Adrenal gland (tissue), 12 donors: ENCODE data around the gene MRC2. TPM values are rescaled to one million over a fixed set of nuclear protein-coding genes. Genes with fewer than 3 reads are reported as not detected.

ENCODE experiments used
- DNase-seq, 7 donors: peaks; one replicate each; pipeline ENCODE4 v3.0.0-alpha.2; 2019 to 2020
- H3K27ac ChIP-seq, 5 donors: fragments of 200-600 bp; sonication (generic) in 4 of 5; 1 replicate in 3 of 5; 2 replicates in 2 of 5; pipeline versions ENCODE4 v1.5.1 to v1.8.0; 2016 to 2020; ENCODE audit warnings: mild to moderate bottlenecking in 1 of 5
- H3K27me3 ChIP-seq: fragments of 200-600 bp; 2 replicates; pipeline ENCODE4 v1.8.0; 2021
- H3K36me3 ChIP-seq, 2 donors: fragments of 200-600 bp; replicated peaks in 1 of 2; 1 replicate in 1 of 2; 2 replicates in 1 of 2; pipeline versions ENCODE4 v1.5.1 to v1.8.0; 2018 to 2022
- H3K4me1 ChIP-seq, 2 donors: fragments of 200-600 bp; replicated peaks in 1 of 2; 1 replicate in 1 of 2; 2 replicates in 1 of 2; pipeline versions ENCODE4 v1.5.1 to v1.8.0; 2018 to 2021
- H3K4me3 ChIP-seq, 4 donors: fragments of 200-600 bp; sonication (generic) in 3 of 4; one replicate each; pipeline ENCODE4 v1.5.1; 2016 to 2018
- H3K9me3 ChIP-seq, 3 donors: fragments of 200-600 bp; sonication (generic) in 1 of 3; replicated peaks in 1 of 3; 1 replicate in 2 of 3; 2 replicates in 1 of 3; pipeline versions ENCODE4 v1.5.1 to v1.8.0; 2016 to 2021
- POLR2A ChIP-seq, 2 donors: fragments of 450-650 bp; IDR thresholded peaks; one replicate each; pipeline ENCODE4 v1.6.1; 2017; ENCODE audit warnings: antibody characterized with exemption in 2 of 2, mild to moderate bottlenecking in 2 of 2, moderate library complexity in 1 of 2
- WGBS, 4 donors: extraction: QIAGEN DNeasy Blood & Tissue Kit in 2 of 4; methylation state at CpG; one replicate each; pipeline versions ENCODE4 v1.1.5 to v1.1.7; 2013 to 2017; 5-methylcytosine and 5-hydroxymethylcytosine counted together
- intact Hi-C, 2 donors: fragments of 100-400 bp; cut with DNase I; formaldehyde crosslinking; loops; one replicate each; pipeline versions ENCODE4 v1.14.1 to v1.15.0; 2022 to 2023
- polyA plus RNA-seq, 3 donors: library from polyadenylated mRNA; stranded (reverse); fragments of 200-250 nt in 2 of 3; fragments of 350-450 nt in 1 of 3; fragmentation: Illumina TruSeq in 1 of 3; extraction: RNeasy Lipid Tissue Mini Kit (QIAGEN cat#74804) in 1 of 3; gene quantifications; one replicate each; pipeline ENCODE4 v1.2.3, GENCODE V29; 2013 to 2014
- total RNA-seq, 9 donors: library from RNA; depleted of rRNA in 4 of 9; stranded (reverse); fragments of >200 nt in 4 of 9; fragments of 120-200 nt in 1 of 9; fragmentation: NEBNext Ultra II Directional in 1 of 9; extraction: Animal tissue kit (Norgen Biotek cat#: 25700) in 1 of 9; gene quantifications; one replicate each; pipeline versions ENCODE4 v1.1.0 to v1.2.4, GENCODE V29; 2013 to 2023
- TF ChIP-seq, protein P1 (sequence below), 6 experiments: fragments of 450-650 bp in 4 of 6; fragments of 200-600 bp in 2 of 6; sonication (generic) in 1 of 6; IDR thresholded peaks; 1 replicate in 5 of 6; 2 replicates in 1 of 6; pipeline versions ENCODE4 v1.5.1 to v1.8.0; 2016 to 2021; ENCODE audit warnings: antibody characterized with exemption in 6 of 6, mild to moderate bottlenecking in 2 of 6, moderate library complexity in 1 of 6
- donor health status: healthy with polysubstance abuse.
- donor health status: Bipolar disorder and iron deficiency.
- donor health status: DM: yes; HTN: yes; CAD: no.
- donor health status: DM: no; HTN: no; CAD: no.
- donor health status: DM: no; HTN: no; CAD: no.
- donor health status: DM: yes; HTN: yes; CAD: no.

MRC2 gene
- total and polyA plus RNA-seq, 12 donors = 5.2 to 68.3 (median 29.6) TPM

DNA sequence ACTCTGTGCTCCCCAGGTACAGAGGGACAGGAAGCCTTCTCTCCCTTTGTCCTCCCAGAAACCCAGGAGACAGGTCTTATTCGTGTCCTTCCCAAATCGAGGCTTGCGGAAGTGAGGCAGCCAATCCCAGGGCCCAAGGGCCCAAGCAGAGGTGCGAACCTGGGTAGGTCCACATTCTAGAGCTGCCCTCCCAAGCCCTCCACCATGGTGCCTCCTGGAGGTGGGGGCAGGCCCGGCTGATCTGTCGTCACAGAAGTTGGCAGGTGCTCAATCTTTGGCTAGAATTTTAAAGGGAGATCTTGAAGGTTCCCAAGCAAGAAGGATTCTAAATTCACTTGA lies 21.5 kb downstream of the MRC2 start:
- Histone ChIP-seq H3K27ac (peak overlapping the region in 1 of 5 donors; percentile 50), H3K4me1 (peaks cover 8 to 14% of the 10 kb centered on the region in 2 donors), H3K36me3 (no peaks in the 10 kb centered on the region), H3K9me3 (no peaks in the 10 kb centered on the region), H3K27me3 (no peaks in the 10 kb centered on the region), H3K4me3 (no peak overlapping the region)
- no peak for DNase-seq
- 50 to 64% (median 56%) methylated on average over 6 of the region's 6 CpGs for WGBS, 4 donors
- no peak for TF ChIP-seq POLR2A (IDR thresholded peaks at IDR 0.05)
- TF ChIP-seq, protein P1, sequence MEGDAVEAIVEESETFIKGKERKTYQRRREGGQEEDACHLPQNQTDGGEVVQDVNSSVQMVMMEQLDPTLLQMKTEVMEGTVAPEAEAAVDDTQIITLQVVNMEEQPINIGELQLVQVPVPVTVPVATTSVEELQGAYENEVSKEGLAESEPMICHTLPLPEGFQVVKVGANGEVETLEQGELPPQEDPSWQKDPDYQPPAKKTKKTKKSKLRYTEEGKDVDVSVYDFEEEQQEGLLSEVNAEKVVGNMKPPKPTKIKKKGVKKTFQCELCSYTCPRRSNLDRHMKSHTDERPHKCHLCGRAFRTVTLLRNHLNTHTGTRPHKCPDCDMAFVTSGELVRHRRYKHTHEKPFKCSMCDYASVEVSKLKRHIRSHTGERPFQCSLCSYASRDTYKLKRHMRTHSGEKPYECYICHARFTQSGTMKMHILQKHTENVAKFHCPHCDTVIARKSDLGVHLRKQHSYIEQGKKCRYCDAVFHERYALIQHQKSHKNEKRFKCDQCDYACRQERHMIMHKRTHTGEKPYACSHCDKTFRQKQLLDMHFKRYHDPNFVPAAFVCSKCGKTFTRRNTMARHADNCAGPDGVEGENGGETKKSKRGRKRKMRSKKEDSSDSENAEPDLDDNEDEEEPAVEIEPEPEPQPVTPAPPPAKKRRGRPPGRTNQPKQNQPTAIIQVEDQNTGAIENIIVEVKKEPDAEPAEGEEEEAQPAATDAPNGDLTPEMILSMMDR (IDR thresholded peaks at IDR 0.05) = no peak
- intact Hi-C loops = no loop called here

DNA sequence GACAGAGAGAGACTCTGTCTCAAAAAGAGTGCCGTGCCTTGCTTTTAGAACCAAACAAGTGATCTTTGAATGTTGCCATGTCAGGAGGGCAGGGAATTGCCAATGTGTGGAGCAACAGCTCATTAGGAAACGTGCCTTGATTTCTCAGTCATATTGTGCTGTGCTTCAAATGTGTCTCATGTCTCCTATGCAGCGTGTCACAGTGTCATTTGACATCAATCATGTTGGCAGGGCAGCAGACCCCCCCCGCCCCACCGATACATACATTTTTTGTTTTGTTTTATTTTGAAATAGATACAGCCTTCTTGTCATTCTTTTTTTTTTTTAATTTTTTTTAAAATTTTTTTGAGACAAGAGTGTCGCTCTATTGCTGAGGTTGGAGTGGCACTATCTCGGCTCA lies 22.1 kb downstream of the MRC2 start:
- Histone ChIP-seq H3K4me1 (peaks cover 10 to 14% of the 10 kb centered on the region in 2 donors), H3K9me3 (no peaks in the 10 kb centered on the region), H3K27ac (no peak overlapping the region), H3K27me3 (no peaks in the 10 kb centered on the region), H3K4me3 (no peak overlapping the region), H3K36me3 (no peaks in the 10 kb centered on the region)
- DNase-seq = no peak
- no peak for TF ChIP-seq POLR2A (IDR thresholded peaks at IDR 0.05)
- TF ChIP-seq, protein P1 (IDR thresholded peaks at IDR 0.05) = no peak
- intact Hi-C loops = no loop called here
- 90 to 91% (median 91%) methylated on average over 7 of the region's 7 CpGs for WGBS, 4 donors

DNA sequence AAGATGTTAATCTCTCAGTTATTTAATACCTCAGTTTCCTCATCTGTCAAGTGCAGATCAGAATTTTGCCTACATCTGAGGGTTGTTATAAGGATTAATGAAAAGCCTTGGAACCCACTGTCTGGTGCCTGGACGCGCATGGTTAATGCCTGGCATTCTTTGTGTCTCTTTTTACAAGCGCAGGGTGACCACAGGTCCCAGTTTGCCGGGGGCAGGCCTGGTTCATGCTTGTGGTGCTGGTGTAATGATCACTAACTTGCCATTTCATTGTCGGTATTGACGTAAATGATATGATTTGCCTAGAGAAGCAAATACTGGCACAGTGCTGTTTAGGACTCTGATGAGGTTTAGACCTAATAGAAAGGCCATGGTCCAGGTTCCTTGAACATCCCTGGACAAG lies 23.1 kb downstream of the MRC2 start:
- intact Hi-C loops = no loop called here
- WGBS, 4 donors = 91 to 97% (median 94%) methylated on average over 6 of the region's 6 CpGs
- TF ChIP-seq, protein P1 (IDR thresholded peaks at IDR 0.05) = no peak
- H3K4me3 ChIP-seq = no peak overlapping the region
- no peaks in the 10 kb centered on the region for H3K9me3 ChIP-seq
- H3K27ac ChIP-seq = no peak overlapping the region
- H3K27me3 ChIP-seq = no peaks in the 10 kb centered on the region
- peaks cover 10 to 14% of the 10 kb centered on the region in 2 donors for H3K4me1 ChIP-seq
- no peak for DNase-seq
- no peaks in the 10 kb centered on the region for H3K36me3 ChIP-seq

DNA sequence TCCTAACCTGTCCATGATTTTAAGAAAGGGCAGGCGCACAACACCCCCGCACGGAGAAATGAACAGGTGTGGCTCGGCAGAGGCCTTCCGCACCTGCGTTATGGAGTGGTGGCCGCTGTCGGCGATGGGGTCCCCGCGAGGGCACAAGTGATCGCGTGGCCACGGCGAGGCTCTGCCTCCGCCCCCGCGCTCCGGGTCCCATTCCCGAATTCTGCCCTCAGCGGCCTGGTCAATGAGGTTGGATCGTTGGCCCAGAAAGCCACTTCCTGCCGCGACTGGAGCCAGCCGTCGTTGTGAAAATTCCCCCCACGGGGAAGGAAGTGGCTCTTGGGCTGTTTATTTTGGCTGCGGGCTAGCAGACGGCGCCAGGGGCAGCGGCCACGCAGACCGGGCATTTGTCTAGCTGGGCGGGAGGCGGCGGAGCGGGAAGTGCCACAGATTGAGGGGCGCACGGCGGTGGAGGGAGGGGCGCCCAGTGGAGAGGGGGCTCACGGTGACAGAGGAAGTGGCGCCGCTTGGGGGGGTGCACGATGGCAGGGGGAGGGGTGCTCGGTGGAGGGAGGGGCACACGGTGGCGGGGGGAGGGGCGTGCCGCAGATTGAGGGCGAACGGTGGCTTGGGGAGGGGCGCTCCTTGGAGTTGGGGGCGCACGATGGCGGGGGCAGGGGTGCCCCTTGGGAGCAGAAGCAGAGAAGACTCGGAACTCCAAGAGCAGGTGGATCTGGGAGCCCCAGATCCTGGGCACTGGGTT lies 25.0 kb downstream of the MRC2 start:
- DNase-seq = peak; percentile 39 to 78 (median 55)
- peak overlapping the region in 4 of 5 donors; percentile 36 to 90 (median 58) for H3K27ac ChIP-seq
- intact Hi-C loops = no loop called here

More for the DNA sequence above, 25.0 kb downstream of the MRC2 start:
- Histone ChIP-seq H3K4me1 (peaks cover 10 to 14% of the 10 kb centered on the region in 2 donors), H3K9me3 (no peaks in the 10 kb centered on the region), H3K36me3 (no peaks in the 10 kb centered on the region), H3K27me3 (no peaks in the 10 kb centered on the region), H3K4me3 (peak overlapping the region in 2 of 4 donors; percentile 28 to 36)
- WGBS, 4 donors = 25 to 49% (median 35%) methylated on average over 22 to 57 of the region's 57 CpGs
- TF ChIP-seq, protein P1 (IDR thresholded peaks at IDR 0.05) = no peak
- TF ChIP-seq POLR2A (IDR thresholded peaks at IDR 0.05) = no peak
